Neutrophil (primary cell): ENCODE data around the gene DMBX1.

Source experiments
- H3K27ac ChIP-seq: fragments of 200-600 bp; sonication (generic); 2 replicates; pipeline ENCODE4 v1.5.1; 2016; ENCODE audit warnings: mild to moderate bottlenecking, moderate library complexity
- H3K27me3 ChIP-seq: fragments of 200-600 bp; sonication (generic); 2 replicates; pipeline ENCODE4 v1.6.0; 2016; ENCODE audit warnings: mild to moderate bottlenecking
- H3K36me3 ChIP-seq: fragments of 200-600 bp; sonication (generic); 2 replicates; pipeline ENCODE4 v1.5.1; 2017
- H3K4me1 ChIP-seq, 2 experiments: fragments of 200-600 bp in 1 of 2; sonication (generic) in 1 of 2; 1 replicate in 1 of 2; 2 replicates in 1 of 2; pipeline versions ENCODE4 v1.5.1 to v1.6.1; 2013 to 2016; ENCODE audit warnings: low read depth in 1 of 2, low read length in 1 of 2, mild to moderate bottlenecking in 1 of 2, moderate library complexity in 1 of 2; ENCODE audit not compliant: control insufficient read depth in 1 of 2, insufficient read depth in 1 of 2
- H3K4me3 ChIP-seq, 2 experiments: fragments of 200-600 bp in 1 of 2; sonication (generic) in 1 of 2; 1 replicate in 1 of 2; 2 replicates in 1 of 2; pipeline ENCODE4 v1.5.1; 2013 to 2016; ENCODE audit warnings: low read depth in 1 of 2, low read length in 1 of 2, mild to moderate bottlenecking in 1 of 2, moderate library complexity in 1 of 2
- H3K9me3 ChIP-seq: fragments of 200-600 bp; sonication (generic); 2 replicates; pipeline ENCODE4 v1.5.1; 2016
- CTCF ChIP-seq: fragments of 200-600 bp; sonication (generic); IDR thresholded peaks from 2 replicates; pipeline ENCODE4 v1.5.1; 2016; ENCODE audit warnings: antibody characterized with exemption

Gene DMBX1

GRCh38 chr1:46474570-46474969 lies 15.1 kb upstream of the DMBX1 start:
- H3K36me3 ChIP-seq, result no peaks in the 10 kb centered on the region
- H3K27me3 ChIP-seq, result peaks cover 88% of the 10 kb centered on the region
- no peak for TF ChIP-seq CTCF
- no peaks in the 10 kb centered on the region for H3K9me3 ChIP-seq
- no peak overlapping the region for H3K4me3 ChIP-seq
- no peaks in the 10 kb centered on the region for H3K4me1 ChIP-seq
- H3K27ac ChIP-seq, result no peak overlapping the region

DNA sequence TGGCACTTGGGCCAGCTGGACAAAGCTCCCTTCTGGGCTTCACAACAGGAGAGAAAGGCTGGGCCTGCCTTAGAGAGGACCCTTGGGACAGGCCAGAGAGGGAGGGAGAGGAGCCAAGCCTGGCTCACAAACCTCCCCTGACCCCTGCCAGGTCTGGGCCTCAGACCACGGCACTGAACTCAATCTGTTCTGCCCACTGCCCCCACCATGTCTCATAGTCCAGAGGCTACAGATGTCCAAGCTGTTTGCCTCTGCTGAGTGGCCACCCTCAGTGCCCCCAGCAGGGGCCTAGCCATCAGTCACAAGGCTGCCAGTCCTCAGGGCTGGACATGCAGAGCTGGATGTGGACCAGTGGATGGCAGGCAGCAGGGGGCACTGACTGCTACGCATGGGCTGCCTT lies 13.0 kb upstream of the DMBX1 start:
- Histone ChIP-seq H3K4me3 (no peak overlapping the region), H3K36me3 (no peaks in the 10 kb centered on the region), H3K4me1 (no peaks in the 10 kb centered on the region), H3K27me3 (peaks cover 86% of the 10 kb centered on the region), H3K9me3 (no peaks in the 10 kb centered on the region), H3K27ac (no peak overlapping the region)
- TF ChIP-seq CTCF, result no peak

DNA sequence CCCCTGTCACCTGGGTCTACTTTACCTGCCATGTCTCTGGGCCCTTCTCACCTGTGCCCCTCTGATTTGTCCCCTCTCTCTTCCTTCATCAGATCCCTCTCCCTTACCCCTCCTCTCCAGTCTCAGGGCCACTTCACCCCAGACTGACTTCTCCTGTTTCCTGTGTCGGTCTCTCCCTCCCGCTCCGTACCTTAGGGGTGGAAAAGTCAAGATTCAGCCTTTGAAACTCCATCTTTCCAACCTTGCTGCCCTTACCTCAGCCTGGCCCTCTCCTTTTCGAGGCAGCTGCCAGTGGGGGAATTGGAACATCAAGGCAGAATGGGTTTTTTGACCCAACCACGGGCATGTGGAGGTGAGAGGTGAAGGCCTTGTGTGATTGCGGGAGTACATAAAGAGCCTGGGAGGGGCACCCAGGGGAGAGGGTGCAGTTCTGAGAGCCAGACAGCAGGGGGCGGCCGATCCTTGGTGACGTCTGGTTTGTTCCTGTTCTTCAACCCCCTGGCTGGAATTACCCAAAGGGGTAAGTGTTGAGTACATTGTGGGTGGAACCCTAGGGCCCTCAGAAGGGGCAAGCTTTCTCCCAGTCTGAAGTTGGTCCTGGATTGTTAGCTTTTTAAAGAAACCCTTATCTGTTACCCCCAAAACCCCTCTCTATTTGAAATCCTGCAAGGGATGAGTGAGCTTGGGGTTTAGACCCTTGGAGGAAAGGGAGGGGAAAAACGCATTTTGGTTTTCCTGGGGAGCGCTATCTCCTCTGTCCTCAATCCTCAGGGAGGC lies 12.3 kb upstream of the DMBX1 start:
- Histone ChIP-seq H3K36me3 (no peaks in the 10 kb centered on the region), H3K4me1 (no peaks in the 10 kb centered on the region), H3K27ac (no peak overlapping the region), H3K9me3 (no peaks in the 10 kb centered on the region), H3K27me3 (peaks cover 86% of the 10 kb centered on the region), H3K4me3 (no peak overlapping the region)
- TF ChIP-seq CTCF, result peak; percentile 91

GRCh38 chr1:46478721-46479485 lies 10.7 kb upstream of the DMBX1 start:
- no peaks in the 10 kb centered on the region for H3K36me3 ChIP-seq
- no peaks in the 10 kb centered on the region for H3K9me3 ChIP-seq
- TF ChIP-seq CTCF, result no peak
- H3K27ac ChIP-seq, result no peak overlapping the region
- H3K4me1 ChIP-seq, result no peaks in the 10 kb centered on the region
- H3K4me3 ChIP-seq, result no peak overlapping the region
- peaks cover 88% of the 10 kb centered on the region for H3K27me3 ChIP-seq

DNA sequence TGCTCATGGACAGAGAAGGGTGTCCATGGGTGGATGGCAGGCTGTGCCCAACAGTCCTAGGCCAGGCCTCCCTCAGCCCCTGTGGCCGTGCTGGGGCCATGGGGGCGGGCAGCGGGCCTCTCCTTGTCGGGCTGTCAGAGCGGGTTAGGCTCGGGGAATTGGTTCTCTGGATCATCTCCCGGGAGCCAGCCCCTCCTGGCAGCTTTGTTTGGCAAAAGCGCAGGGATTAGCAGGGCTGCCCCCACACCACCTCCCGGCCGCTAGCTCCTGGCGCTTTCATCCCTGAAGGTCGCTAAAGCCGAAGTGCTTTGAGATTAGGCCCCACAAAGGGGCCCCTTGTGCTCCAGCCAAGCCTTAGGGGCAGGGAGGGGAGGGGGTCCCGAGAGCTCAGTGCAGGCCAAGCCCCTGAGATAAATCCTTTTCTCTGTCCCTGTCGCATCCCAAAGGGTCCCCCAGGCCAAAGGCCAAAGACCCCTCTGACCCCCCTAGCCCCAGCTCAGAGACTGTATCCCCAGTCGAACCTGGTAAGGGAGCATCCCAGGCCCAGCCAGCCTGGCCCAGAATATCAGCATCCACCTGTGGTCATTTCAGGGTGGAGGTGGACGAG lies 9.8 kb upstream of the DMBX1 start:
- TF ChIP-seq CTCF, result no peak
- Histone ChIP-seq H3K9me3 (no peaks in the 10 kb centered on the region), H3K27ac (no peak overlapping the region), H3K36me3 (no peaks in the 10 kb centered on the region), H3K4me3 (no peak overlapping the region), H3K4me1 (no peaks in the 10 kb centered on the region), H3K27me3 (peaks cover 88% of the 10 kb centered on the region)
